CD4-positive, alpha-beta T cell treated with Interferon gamma for 1 hour (primary cell): ENCODE data around the gene STS.
A peak's percentile ranks its signal among the peaks of the same experiment; 100 is the strongest.

Source experiments
- DNase-seq: peaks from one replicate; pipeline ENCODE4 v3.0.0-alpha.2; 2020

The STS gene, protein sequence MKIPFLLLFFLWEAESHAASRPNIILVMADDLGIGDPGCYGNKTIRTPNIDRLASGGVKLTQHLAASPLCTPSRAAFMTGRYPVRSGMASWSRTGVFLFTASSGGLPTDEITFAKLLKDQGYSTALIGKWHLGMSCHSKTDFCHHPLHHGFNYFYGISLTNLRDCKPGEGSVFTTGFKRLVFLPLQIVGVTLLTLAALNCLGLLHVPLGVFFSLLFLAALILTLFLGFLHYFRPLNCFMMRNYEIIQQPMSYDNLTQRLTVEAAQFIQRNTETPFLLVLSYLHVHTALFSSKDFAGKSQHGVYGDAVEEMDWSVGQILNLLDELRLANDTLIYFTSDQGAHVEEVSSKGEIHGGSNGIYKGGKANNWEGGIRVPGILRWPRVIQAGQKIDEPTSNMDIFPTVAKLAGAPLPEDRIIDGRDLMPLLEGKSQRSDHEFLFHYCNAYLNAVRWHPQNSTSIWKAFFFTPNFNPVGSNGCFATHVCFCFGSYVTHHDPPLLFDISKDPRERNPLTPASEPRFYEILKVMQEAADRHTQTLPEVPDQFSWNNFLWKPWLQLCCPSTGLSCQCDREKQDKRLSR

DNA sequence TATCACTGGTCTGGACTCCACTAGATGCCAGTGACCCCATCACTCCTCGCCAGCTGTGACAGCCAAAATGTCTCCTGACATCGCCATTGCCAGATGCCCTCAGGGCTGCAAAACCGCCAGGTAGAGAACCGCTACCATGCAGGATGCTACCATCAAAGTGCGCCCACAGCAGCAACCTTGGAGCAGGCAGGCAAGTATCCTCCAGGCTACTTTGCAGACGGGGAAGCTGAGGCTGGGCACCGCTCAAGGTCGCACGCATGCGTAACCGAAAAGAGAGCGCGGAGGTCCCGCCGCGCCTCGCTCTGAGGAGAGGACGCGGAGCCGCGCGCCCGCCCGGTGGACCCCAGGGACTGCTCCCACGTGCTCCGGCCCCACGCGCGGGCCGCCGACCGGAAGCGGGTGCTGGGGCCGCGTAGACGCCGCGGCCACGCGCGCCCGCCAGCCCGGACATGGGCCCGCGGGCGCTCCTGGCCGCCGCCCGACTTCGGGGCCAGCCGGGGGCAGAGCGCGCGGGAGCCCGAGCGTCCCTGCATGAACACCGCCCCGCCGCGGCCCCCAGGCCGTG lies at the start of gene STS:
Gene STS (plus strand): TSS at position 300 of the 565 bp plus-strand sequence. CDS start 105,488 bp downstream, outside the sequence.
- DNase-seq, result no peak

DNA sequence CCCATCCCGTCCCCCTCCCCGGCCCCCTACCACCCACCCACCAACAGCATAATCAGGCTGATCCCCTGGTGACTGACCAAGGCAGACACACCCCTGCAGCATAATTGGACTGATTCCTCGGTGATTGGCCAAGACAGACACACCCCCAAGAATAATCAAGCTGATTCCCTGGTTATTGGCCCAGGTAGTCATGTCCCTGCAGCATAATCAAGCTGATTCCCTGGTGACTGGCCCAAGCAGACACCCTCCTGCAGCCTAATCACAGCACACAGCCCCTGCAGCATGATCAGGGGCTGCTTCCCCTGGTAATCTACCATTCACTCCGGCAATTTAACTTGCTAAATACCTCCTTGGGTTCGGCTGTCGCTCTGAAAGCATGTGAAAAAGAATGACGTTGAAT lies 47.5 kb upstream of the STS start:
- DNase-seq, result no peak

DNA sequence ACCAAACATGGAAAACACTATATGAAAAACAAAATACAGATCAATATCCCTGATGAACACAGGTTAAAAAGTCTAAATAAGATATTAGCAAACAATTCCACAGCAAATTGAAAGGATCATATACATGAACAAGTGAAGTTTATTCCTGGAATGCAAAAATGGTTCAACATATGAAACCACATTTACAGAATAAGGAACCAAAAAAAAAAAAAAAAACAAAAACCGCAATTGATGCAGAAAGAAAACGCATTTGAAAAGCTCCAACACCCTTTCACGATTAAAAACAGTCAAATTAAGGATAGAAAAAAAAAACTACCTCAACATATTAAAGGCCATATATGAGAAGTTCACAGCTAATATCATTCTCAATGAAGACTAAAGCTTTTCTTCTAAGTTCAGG lies 45.4 kb upstream of the STS start:
- DNase-seq, result no peak

DNA sequence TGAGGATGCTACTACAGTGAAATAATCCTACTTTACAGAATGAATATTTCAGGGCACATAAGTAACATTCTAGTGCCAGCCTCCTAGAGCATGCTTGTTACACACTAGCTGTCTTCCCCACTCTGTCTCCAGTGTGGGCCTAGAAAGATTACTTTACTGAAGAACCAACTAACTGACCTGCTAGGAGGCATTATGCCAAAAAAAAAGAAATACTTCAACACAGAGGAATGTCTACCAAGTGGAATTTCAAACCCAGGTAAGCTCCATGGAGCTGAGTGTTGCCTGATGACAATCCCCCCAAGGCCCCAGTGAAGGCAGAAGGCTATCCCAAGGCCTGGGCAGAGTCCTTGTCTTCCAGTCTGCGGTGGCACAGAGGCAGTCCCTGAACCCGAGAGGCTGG lies 40.9 kb upstream of the STS start:
- no peak for DNase-seq

DNA sequence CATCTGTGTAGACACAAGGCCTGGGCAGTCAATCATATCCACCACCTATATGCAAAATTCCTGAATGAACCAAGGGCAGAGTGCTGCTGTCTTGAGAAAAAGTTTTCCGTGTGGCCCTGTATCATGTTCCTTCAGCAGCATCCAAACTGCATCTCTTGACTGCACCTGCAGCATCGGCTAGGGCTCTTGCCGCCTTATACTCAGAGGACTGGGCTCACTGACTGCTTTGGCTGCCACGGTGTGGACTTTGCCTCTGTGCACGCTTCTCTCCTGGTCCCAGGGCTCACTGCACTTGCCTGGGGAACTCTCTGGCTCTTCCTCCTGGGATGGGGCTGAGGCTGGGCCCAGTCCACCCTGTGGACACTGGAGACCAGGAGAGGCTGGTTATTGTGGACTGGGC lies 39.5 kb upstream of the STS start:
- no peak for DNase-seq

DNA sequence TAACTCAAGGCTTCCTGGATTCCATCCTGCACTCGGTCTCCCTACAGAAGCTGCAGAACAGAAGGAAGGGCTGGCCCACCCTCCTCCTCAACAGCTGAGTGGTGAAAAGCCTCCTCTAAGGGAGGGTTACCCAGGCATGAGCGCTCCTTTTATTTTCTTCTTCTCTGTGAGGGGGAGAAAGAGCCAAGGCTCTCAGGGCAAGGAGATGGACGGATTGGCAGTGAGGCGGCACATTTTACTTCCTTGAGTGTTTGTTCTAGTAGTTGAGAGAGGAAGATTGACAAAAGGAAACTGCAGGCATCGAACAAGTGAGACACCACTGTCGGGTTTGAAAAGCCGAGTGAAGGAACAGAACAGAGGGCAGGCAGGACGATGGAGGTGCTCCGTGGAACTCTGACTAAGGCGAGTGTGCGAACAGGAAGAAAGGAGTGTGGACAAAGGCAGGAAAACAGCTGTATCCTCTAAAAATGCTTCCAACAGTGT lies 38.4 kb upstream of the STS start:
- no peak for DNase-seq

DNA sequence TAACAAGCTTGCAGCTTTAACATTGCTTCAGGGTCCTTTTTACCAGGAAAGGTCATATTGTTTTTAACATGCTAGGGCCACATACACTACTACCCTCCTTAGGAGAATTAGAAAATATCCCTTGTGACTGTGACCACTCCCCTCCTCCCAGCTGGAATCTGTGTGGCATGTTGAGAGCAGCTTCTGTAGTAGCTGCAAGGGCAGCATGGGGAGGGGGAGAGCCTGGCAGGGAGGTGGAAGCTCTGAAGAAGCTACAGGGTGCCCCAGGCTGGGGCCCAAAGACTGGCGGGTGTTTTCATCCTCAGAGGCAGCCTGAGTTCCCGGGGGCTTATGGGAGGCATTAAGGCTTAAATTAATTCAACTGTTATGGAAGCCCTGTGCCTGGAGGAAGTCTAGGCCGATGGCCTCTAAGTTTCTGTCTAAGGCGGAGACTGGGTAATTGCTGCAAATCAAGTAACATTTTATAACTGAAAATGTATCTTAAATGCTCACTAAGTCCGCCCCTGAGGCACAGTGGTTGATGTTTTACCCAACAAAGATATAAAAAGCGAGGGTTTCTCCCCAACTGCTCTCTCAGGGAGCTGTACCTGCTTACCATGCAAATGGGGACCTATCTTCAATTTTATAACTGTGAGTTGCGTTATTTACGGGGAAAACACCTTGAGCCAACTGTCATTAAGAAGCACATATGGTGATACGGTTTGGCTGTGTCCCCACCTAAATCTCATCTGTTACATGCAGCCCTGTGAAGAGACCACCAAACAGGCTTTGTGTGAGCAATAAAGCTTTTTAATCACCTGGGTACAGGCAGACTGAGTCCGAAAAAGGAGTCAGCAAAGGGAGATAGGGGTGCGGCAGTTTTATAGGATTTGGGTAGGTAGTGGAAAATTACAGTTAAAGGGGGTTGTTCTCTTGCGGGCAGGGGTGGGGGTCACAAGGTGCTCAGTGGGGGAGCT lies 37.4 kb upstream of the STS start:
- no peak for DNase-seq

DNA sequence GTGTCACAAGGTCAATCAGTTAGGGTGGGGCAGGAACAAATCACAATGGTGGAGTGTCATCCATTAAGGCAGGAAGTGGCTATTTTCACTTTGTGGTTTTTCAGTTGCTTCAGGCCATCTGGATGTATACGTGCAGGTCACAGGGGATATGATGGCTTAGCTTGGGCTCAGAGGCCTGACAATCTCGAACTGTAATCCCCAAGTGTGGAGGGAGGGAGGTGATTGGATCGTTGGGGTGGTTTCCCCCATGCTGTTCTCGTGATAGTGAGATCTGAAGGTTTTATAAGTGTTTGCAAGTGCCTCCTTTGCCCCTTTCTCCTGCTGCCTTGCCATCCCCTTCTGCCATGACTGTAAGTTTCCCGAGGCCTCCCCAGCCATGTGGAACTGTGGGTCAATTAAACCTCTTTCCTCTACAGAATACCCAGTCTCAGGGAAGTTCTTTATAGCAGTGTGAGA lies 36.7 kb upstream of the STS start:
- no peak for DNase-seq

DNA sequence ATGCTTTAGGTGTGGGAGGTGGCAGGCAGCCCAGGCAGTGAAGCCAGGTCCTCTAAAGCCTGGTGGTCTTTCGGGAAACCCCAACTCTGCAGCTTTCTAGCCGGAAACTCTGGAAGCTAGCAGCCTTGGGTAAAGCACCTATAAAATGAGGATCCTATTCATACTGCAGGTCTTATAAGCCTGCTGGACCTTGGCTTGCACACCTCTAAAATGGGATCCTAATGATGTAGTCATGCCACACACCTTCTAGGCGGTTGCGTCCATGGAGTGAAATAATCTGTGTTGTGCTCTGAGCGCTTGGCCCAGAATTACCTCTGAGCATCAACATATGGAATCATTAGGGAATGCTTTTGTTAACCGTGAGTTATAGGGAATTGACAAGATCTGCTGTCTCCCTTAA lies 36.0 kb upstream of the STS start:
- DNase-seq, result no peak

DNA sequence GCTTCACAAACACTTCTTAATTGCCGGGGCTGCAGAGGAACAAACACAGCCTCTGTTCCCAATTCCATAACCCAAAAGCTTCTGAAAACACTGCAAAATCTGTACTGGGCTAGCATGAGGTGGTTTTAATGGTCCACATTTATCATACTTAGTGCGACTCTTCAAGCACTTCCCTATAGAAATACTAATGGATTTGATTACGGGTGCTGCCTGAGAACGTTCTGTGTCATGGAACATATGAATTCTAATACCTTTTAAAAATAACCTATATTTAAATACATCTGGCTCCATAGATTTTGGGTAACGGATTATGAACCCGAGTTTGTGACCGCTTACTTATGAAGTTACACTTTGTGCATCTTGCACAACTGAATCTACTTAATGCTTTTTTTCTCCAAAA lies 35.4 kb upstream of the STS start:
- DNase-seq, result no peak

DNA sequence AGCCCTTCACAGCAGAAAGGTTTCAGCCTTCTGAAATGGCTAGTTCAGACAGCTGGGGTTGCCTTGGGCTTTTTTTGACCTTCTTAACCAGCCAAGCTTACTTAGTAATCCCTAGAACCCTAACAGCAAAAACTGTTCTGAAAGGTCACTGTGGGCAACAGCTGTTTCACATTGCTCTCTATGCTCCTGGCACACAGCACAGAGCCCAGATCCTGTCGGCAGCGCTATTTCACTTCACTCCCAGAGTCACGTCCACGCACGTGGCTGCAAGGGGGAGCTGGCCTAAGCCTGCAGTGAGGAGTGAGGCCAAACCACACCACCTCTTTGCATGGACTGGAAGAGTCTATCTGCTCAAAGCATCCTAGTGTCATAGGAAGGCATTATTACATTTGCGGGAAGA lies 32.0 kb upstream of the STS start:
- no peak for DNase-seq

DNA sequence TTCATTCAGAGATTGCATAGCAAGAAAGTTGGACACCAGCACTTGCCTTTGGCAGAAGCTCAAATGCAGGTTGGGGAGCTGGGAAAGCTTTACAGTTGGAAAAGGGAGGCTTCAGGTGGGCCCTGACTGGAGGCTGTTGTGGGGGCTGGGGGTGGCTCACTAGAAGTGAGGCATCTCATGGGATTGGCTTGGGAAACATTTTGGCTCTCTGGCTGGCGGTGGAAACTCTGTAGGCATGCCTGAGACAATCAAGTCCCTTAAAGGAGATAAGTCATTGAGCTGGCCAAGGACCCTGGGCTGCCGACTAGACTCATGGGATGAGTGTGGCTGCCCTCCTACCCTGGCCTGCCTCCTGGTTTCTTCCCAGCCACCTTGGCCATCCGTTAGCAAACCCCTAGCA lies 31.4 kb upstream of the STS start:
- DNase-seq, result no peak

DNA sequence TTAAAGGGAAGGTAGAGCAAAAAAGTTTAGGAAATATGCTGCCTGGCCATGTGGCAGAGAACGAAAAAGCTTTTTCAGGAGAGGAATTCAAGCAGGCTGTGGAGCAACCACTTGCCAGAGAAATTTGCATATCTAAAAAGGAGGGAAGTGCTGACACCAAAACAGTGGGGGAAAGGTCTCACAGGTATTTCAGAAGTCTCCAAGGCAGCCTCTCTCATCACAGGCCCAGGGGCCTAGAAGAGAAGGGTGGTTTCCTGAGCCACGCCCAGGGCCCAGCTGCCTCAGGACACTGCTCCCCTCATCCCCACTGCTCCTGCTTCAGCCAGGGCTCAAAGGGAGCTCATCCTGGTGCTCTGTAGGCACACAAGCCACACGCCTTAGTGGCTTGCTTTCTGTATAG lies 29.9 kb upstream of the STS start:
- DNase-seq, result no peak

DNA sequence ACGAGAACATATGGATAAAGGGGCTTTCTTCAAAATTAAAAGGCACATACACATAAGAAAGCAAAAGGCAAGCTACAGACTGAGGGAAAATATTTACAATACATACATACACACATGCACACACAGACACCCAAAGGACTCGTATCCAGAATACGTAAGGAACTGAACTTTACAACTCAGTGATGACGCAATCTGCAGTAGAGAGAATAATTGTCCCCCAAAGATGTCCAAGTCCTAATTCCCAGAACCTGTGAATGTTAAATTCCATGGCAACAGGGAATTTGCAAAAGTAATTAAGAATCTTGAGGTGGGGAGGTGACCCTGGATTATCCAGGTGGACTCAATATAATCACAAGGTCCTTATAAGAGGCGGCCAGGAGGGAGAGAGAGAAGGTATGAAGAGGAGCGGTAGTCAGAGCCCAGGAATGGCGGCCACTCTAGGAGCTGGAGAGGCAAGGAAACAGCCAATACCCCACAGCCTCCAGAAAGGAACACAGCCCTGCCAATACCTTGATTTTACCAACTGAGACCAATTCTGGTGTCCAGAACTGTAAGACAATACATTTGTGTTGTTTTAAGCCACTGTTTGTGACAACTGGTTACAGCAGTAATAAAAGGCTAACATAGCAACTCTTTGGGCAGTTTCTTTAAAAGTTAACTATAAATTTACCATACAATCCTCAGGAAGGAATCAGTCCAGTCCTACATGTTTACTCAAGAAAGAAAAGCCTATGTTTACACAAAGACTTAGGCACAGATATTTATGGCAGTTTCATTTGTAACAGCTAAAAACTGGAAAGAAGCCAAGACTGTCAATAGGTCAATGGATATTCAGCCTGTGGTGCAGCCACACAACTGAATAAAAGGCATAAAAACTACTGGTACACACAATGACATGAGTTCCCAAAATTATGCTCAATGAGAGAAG lies 27.3 kb upstream of the STS start:
- DNase-seq, result no peak

DNA sequence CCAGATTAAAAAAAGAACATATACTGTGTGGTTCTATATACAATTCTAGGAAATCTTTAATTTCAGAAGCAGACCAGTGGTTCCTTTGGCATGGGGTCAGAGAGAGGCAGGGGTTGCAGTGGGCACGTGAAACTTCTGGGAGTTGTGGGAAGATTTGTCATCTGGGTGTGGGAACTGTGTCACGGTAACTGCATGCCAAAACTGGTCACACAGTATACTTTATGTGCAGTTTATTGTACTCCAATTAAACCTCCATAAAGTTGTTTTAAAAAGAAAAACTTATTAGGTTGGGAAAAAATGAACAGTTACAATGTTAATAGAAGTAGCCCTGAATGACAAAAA lies 26.7 kb upstream of the STS start:
- no peak for DNase-seq

DNA sequence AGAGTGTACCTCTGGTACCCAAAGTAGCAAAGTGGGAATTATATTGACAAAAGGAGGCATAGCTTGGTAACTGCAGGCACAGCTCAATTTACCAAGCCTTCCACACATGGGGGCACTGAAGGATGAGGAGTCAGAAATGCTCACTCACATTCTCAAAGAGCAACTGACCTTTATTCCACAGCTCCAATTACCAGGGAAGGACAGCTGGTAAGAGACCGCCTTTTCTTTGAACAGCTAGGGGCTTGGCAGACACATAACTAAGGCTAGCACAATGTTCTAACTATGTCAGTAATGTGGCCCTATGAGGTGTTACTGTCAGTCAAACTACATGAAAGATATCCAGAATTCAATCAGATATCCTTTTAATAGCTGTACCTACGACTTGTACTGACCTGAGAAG lies 20.5 kb upstream of the STS start:
- no peak for DNase-seq

DNA sequence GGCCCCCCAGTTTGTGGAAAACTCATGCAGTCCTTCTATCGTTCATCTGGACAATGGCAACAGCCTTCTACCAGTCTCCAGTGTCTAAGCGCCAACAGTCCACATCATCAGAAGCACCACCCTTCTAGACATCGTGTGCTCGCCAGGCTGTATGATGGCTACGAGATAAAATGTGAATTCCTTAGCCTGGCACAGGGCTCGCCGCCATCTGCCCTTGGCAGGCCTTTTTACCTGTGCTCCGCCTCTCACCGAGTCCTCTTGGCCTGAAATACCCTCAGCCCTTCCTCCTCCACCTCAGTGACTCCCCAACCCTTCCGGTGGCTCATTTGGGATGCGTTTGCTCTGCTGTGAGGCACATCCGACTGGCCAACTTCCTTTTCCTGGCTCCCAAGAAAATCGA lies 15.9 kb upstream of the STS start:
- no peak for DNase-seq

DNA sequence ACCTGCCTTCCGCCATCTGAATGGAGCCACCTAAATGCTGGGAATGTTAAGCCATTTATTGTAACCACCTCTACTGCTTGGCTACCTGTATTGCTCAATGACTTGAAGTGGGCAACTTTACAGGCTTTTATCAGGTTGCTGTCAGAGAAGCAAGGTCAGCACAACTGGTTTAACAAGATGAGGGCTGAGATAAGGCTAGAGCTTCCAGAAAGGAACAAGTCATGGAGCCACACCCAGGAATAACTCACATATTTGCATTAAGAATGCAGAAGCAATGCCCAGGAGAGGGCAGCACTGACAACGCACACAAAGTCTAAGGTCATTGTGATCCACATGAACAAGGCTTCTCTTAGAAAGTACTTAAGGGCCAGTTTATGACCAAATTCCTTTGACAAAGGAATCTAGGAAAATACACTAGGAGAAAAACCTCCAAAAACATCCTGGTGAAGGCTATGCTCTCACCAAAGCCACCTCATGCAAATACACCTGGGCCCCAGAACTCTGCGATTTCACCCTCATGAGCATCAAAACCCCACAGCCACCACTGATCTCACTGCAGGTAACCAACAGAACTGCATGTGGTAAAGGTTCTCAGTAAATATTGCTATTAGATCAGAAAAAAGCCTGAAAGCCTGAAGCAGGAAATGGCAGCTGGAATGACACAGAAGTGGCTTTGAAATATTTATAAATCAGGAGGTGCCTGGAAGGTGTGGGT lies 15.0 kb upstream of the STS start:
- peak; percentile 35 for DNase-seq

DNA sequence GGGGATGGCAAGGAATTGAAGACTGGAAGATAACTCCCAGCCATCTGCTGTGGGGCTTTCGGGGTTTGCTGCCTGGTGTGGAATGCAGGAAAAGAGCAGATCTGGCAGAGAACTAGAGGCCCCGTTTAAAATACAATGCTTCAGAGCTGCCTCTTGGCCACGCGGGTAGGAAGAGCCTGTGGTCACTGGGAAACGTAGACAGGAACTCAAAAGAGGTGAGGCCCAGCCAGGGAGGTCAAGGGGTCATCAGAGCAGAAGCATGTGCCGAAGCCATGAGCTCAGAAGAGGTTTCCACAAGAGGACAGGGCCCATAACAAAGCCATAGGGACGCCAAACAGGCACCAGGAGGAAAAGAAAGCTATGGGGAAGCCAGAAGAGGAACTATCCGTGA lies 14.5 kb upstream of the STS start:
- DNase-seq, result no peak

DNA sequence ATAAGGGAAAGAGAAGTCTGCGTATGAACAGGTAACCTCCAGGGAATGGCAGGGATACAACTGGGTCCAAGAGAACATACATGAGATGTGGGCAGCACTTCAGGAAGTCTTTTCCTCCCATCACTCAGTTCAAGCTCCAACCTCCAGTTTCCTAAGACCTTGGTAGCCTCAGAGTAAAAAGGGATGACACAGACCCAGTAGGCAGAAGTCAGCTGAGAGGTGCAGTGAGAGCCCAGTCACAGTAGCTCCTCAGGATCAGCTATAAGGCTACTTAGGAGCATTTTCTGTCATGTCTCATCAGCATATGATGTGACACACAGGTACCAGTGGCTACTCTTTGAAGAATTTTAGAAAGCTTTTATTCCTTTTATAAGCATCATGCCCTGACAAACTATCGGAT lies 12.5 kb upstream of the STS start:
- no peak for DNase-seq
